Measurements from ENCODE around the gene HS3ST3B1.

- TF ChIP-seq, protein P1, sequence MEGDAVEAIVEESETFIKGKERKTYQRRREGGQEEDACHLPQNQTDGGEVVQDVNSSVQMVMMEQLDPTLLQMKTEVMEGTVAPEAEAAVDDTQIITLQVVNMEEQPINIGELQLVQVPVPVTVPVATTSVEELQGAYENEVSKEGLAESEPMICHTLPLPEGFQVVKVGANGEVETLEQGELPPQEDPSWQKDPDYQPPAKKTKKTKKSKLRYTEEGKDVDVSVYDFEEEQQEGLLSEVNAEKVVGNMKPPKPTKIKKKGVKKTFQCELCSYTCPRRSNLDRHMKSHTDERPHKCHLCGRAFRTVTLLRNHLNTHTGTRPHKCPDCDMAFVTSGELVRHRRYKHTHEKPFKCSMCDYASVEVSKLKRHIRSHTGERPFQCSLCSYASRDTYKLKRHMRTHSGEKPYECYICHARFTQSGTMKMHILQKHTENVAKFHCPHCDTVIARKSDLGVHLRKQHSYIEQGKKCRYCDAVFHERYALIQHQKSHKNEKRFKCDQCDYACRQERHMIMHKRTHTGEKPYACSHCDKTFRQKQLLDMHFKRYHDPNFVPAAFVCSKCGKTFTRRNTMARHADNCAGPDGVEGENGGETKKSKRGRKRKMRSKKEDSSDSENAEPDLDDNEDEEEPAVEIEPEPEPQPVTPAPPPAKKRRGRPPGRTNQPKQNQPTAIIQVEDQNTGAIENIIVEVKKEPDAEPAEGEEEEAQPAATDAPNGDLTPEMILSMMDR (IDR thresholded peaks at IDR 0.05) = no peak
- no peak for TF ChIP-seq POLR2A (IDR thresholded peaks at IDR 0.05)
- no peak for TF ChIP-seq POLR2AphosphoS5 (IDR thresholded peaks at IDR 0.05)
Observed at GRCh38 chr17:14281530-14281929, 19.4 kb upstream of the HS3ST3B1 start.

All from breast epithelium (tissue), 3 donors.